Natural killer cell (primary cell): ENCODE data around the gene ZFP62. TPM values are rescaled to one million over a fixed set of nuclear protein-coding genes. Genes with fewer than 3 reads are reported as not detected.

ENCODE experiments used
- ATAC-seq, 3 donors: fragments of 150-1000 bp in 2 of 3; fragments of 200-7000 bp in 1 of 3; cut with Tn5 transposase; 1 replicate in 1 of 3; 2 replicates in 2 of 3; pipeline ENCODE4 v1.10.0; 2021; ENCODE audit warnings: mild to moderate bottlenecking in 2 of 3, moderate library complexity in 2 of 3
- DNase-seq, 2 donors: peaks; one replicate each; pipeline versions ENCODE4 v3.0.0 to v3.0.0-alpha.2; 2013 to 2021; ENCODE audit warnings: mixed read lengths in 1 of 2
- H3K27ac ChIP-seq: one replicate; pipeline ENCODE4 v1.5.1; 2013; ENCODE audit warnings: mild to moderate bottlenecking, low read length
- H3K27me3 ChIP-seq: one replicate; pipeline ENCODE4 v1.6.1; 2013; ENCODE audit warnings: low read length; ENCODE audit not compliant: control insufficient read depth, insufficient read depth
- H3K36me3 ChIP-seq: one replicate; pipeline ENCODE4 v1.6.1; 2013; ENCODE audit warnings: low read length; ENCODE audit not compliant: control insufficient read depth, insufficient read depth
- H3K4me1 ChIP-seq: one replicate; pipeline ENCODE4 v1.6.1; 2013; ENCODE audit warnings: low read length; ENCODE audit not compliant: control insufficient read depth, insufficient read depth
- H3K4me3 ChIP-seq: one replicate; pipeline ENCODE4 v1.5.1; 2013; ENCODE audit warnings: low read length
- H3K9me3 ChIP-seq: one replicate; pipeline ENCODE4 v1.6.1; 2013; ENCODE audit warnings: low read length; ENCODE audit not compliant: control insufficient read depth, insufficient read depth
- H3K27ac Mint-ChIP-seq, 2 donors: one replicate each; pipeline ENCODE4 v1.8.0; 2022; ENCODE audit warnings: mild to moderate bottlenecking in 2 of 2, mixed read lengths in 2 of 2, moderate library complexity in 1 of 2
- H3K27me3 Mint-ChIP-seq, 2 donors: one replicate each; pipeline ENCODE4 v1.8.0; 2022; ENCODE audit warnings: low read depth in 2 of 2, mixed read lengths in 2 of 2
- H3K36me3 Mint-ChIP-seq: one replicate; pipeline ENCODE4 v1.8.0; 2022; ENCODE audit warnings: mixed read lengths
- H3K4me1 Mint-ChIP-seq, 2 donors: one replicate each; pipeline ENCODE4 v1.8.0; 2022; ENCODE audit warnings: mixed read lengths in 2 of 2
- H3K4me3 Mint-ChIP-seq: one replicate; pipeline ENCODE4 v1.8.0; 2022; ENCODE audit warnings: mild to moderate bottlenecking, moderate library complexity, mixed read lengths
- H3K9me3 Mint-ChIP-seq, 2 donors: one replicate each; pipeline ENCODE4 v1.8.0; 2022; ENCODE audit warnings: mixed read lengths in 2 of 2
- WGBS: methylation state at CpG from one replicate; pipeline ENCODE4 v1.1.7; 2013; ENCODE audit warnings: missing lambda C conversion rate; ENCODE audit not compliant: insufficient coverage; 5-methylcytosine and 5-hydroxymethylcytosine counted together
- intact Hi-C: fragments of 100-400 bp; cut with micrococcal nuclease; formaldehyde crosslinking; loops from one replicate; pipeline ENCODE4 v1.14.2; 2022
- total RNA-seq, 4 donors: library from RNA; stranded (reverse); fragments of 120-200 nt in 1 of 4; gene quantifications; one replicate each; pipeline versions ENCODE4 v1.2.3 to v1.2.4, GENCODE V29; 2013 to 2022
- TF ChIP-seq, protein P1 (sequence below): fragments of 200-600 bp; IDR thresholded peaks from one replicate; pipeline ENCODE4 v1.8.0; 2022; ENCODE audit warnings: antibody characterized with exemption

ZFP62 gene
- total RNA-seq, 3 donors from 2014 or later (not counting 1 experiment from before 2014, with no cell fraction given) = 16.6 to 21.0 (median 20.3) TPM

GRCh38 chr5:180810959-180811622 is 50.0 kb downstream of the ZFP62 start:
- TF ChIP-seq, protein P1, sequence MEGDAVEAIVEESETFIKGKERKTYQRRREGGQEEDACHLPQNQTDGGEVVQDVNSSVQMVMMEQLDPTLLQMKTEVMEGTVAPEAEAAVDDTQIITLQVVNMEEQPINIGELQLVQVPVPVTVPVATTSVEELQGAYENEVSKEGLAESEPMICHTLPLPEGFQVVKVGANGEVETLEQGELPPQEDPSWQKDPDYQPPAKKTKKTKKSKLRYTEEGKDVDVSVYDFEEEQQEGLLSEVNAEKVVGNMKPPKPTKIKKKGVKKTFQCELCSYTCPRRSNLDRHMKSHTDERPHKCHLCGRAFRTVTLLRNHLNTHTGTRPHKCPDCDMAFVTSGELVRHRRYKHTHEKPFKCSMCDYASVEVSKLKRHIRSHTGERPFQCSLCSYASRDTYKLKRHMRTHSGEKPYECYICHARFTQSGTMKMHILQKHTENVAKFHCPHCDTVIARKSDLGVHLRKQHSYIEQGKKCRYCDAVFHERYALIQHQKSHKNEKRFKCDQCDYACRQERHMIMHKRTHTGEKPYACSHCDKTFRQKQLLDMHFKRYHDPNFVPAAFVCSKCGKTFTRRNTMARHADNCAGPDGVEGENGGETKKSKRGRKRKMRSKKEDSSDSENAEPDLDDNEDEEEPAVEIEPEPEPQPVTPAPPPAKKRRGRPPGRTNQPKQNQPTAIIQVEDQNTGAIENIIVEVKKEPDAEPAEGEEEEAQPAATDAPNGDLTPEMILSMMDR = no peak
- peak overlapping the region; percentile 97 for H3K27ac ChIP-seq
- intact Hi-C loops = loop anchor here (1.0 kb wide), 3 partner anchors 9 to 50 kb away; partner anchors contain the start of genes MGAT1 and ZFP62
- ATAC-seq = no peak
- Mint-ChIP-seq H3K27me3 (peaks cover 0 to 6% of the 10 kb centered on the region in 2 donors), H3K4me3 (peak overlapping the region; percentile 85), H3K4me1 (peaks cover 52 to 54% of the 10 kb centered on the region in 2 donors), H3K36me3 (no peaks in the 10 kb centered on the region), H3K9me3 (no peaks in the 10 kb centered on the region), H3K27ac (peak overlapping the region; percentile 83 to 96)
- H3K27me3 ChIP-seq = no peaks in the 10 kb centered on the region
- peak overlapping the region; percentile 76 for H3K4me3 ChIP-seq
- no peaks in the 10 kb centered on the region for H3K9me3 ChIP-seq
- DNase-seq = no peak
- WGBS = 7% methylated on average over 30 of the region's 30 CpGs
- no peaks in the 10 kb centered on the region for H3K36me3 ChIP-seq
- H3K4me1 ChIP-seq = peaks cover 47% of the 10 kb centered on the region

DNA sequence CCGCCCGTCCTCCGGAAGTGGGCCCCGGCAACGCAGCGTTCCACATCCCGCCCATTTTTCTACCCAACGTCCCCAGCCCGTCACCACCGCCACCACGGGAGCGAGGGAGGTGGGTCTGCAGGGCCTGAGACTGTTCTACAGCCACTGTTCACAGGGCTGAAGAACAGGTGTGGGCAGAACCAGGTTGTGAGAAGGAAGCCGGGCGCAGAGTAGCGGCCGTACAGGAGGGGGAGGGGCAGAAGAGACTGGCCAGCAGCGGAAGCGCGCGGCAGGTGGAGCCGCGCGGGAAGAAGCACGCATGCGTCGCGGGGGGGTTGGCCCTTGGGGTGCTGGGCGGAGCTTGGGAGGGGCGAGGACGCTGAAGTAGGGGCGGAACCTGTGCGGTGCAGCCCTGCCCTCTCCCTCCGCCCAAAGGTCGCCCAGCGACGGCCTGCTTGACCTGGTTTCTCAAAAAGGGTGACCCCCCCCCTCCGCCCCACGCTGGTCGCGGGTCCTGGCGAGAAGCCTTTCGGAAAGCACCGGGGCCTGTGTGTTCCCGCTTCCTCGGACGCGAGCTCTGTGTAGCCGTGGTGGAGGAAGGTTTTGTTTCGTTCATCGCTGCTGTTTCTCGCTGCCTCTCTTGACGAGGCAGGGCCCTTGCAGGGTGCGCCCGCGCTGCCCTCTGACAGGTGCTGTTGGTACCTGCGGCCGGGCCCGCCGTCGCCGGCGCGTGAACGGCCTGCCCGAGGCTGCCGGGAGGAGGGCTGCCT is 50.7 kb downstream of the ZFP62 start:
- Histone ChIP-seq H3K27me3 (no peaks in the 10 kb centered on the region), H3K4me1 (peaks cover 54% of the 10 kb centered on the region), H3K36me3 (no peaks in the 10 kb centered on the region), H3K27ac (peak overlapping the region; percentile 97), H3K4me3 (peak overlapping the region; percentile 76), H3K9me3 (no peaks in the 10 kb centered on the region)
- ATAC-seq (peak; percentile 80 to 91 (median 81)), DNase-seq (peak; percentile 95 to 98)
- Mint-ChIP-seq H3K27ac (peak overlapping the region; percentile 83 to 96), H3K4me1 (peaks cover 54 to 58% of the 10 kb centered on the region in 2 donors), H3K36me3 (no peaks in the 10 kb centered on the region), H3K9me3 (no peaks in the 10 kb centered on the region), H3K27me3 (peaks cover 0 to 4% of the 10 kb centered on the region in 2 donors), H3K4me3 (peak overlapping the region; percentile 72)
- intact Hi-C loops = loop anchor here (1.0 kb wide), 3 partner anchors 8 to 51 kb away; partner anchors contain the start of genes MGAT1 and ZFP62
- WGBS = under 1% methylated on average over 66 of the region's 66 CpGs
- TF ChIP-seq, protein P1 = no peak

DNA sequence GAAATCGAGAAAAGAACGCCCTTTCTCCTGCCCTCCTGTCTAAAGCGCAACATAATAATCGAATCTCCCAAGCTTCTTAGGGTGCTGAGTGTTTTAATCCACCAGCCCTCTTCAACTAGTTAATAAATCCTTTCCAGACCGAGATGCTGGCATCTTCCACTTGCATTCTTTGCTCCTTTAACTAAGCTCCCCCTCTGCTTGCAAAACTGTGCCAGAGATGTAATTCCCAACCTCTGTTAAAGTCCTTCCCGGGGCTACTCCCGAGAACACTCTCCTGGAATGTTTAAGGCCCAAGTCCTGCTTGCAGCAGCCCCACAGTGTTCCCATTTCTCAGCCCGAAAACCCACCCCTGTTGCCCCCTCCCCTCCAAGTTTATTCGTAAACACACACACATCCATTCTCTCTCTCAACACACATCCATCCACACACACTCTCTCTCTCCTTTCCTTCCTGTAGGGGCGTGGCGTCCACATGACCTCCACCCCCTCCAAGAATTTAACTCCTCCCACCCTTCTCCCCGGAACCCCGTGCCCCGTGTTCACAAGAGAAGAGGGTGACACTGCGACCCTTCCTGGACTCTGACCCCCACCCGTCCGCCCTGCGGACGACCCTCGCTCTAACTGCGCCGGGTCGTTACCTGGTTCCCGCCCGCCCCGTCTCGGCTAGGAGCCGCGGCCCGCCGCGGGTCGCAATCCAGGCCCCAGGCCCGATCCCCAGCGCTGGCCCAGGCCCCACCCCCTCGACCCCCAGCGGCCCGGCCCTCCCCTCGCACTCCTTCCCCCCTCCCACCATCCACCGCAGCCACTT is 51.5 kb downstream of the ZFP62 start:
- Mint-ChIP-seq H3K9me3 (no peaks in the 10 kb centered on the region), H3K27ac (peak overlapping the region; percentile 83 to 96), H3K36me3 (no peaks in the 10 kb centered on the region), H3K27me3 (no peaks in the 10 kb centered on the region), H3K4me1 (peaks cover 58 to 66% of the 10 kb centered on the region in 2 donors), H3K4me3 (peak overlapping the region; percentile 72)
- H3K27me3 ChIP-seq = no peaks in the 10 kb centered on the region
- DNase-seq = peak; percentile 80 to 96
- H3K9me3 ChIP-seq = no peaks in the 10 kb centered on the region
- 3% methylated on average over 39 of the region's 40 CpGs for WGBS
- H3K4me3 ChIP-seq = peak overlapping the region; percentile 76
- intact Hi-C loops = loop anchor here (1.0 to 10.0 kb wide), 5 partner anchors 7 to 415 kb away; partner anchors contain the start of genes MGAT1, TRIM41 and ZFP62
- TF ChIP-seq, protein P1 = no peak
- no peaks in the 10 kb centered on the region for H3K36me3 ChIP-seq
- ATAC-seq = peak; percentile 71 to 87 (median 73)
- H3K4me1 ChIP-seq = peaks cover 62% of the 10 kb centered on the region
- peak overlapping the region; percentile 97 for H3K27ac ChIP-seq
